Mesothelial cell of epicardium (in vitro differentiated cells): ENCODE results near the gene SHFL. TPM values are rescaled to one million over a fixed set of nuclear protein-coding genes. Genes with fewer than 3 reads are reported as not detected.
A peak's percentile ranks its signal among the peaks of the same experiment; 100 is the strongest.

Experiments used
- DNase-seq, 2 experiments: peaks; one replicate each; pipeline ENCODE4 v3.0.0; 2021; ENCODE audit warnings: low spot score in 2 of 2; ENCODE audit not compliant: unreplicated experiment in 2 of 2
- H3K27ac Mint-ChIP-seq: 2 replicates; pipeline ENCODE4 v1.8.0; 2021; ENCODE audit warnings: mixed read lengths
- H3K27me3 Mint-ChIP-seq: 2 replicates; pipeline ENCODE4 v1.8.0; 2021; ENCODE audit warnings: low read depth, mixed read lengths
- H3K36me3 Mint-ChIP-seq: 2 replicates; pipeline ENCODE4 v1.8.0; 2021; ENCODE audit warnings: mixed read lengths
- H3K4me1 Mint-ChIP-seq: 2 replicates; pipeline ENCODE4 v1.8.0; 2021; ENCODE audit warnings: mixed read lengths
- H3K4me3 Mint-ChIP-seq: 2 replicates; pipeline ENCODE4 v1.8.0; 2021; ENCODE audit warnings: mild to moderate bottlenecking, moderate library complexity, mixed read lengths
- H3K9me3 Mint-ChIP-seq: 2 replicates; pipeline ENCODE4 v1.8.0; 2021; ENCODE audit warnings: mixed read lengths
- CTCF ChIP-seq: fragments of 200-600 bp; sonication (generic); IDR thresholded peaks from one replicate; pipeline ENCODE4 v1.5.0; 2021; ENCODE audit warnings: antibody characterized with exemption; ENCODE audit not compliant: unreplicated experiment
- total RNA-seq: library from RNA; stranded (reverse); gene quantifications from 3 replicates; pipeline ENCODE4 v1.2.1, GENCODE V29; 2021

Gene SHFL
- 30.6 to 34.6 TPM (median 33.0 TPM) in 3 replicates for total RNA-seq

DNA sequence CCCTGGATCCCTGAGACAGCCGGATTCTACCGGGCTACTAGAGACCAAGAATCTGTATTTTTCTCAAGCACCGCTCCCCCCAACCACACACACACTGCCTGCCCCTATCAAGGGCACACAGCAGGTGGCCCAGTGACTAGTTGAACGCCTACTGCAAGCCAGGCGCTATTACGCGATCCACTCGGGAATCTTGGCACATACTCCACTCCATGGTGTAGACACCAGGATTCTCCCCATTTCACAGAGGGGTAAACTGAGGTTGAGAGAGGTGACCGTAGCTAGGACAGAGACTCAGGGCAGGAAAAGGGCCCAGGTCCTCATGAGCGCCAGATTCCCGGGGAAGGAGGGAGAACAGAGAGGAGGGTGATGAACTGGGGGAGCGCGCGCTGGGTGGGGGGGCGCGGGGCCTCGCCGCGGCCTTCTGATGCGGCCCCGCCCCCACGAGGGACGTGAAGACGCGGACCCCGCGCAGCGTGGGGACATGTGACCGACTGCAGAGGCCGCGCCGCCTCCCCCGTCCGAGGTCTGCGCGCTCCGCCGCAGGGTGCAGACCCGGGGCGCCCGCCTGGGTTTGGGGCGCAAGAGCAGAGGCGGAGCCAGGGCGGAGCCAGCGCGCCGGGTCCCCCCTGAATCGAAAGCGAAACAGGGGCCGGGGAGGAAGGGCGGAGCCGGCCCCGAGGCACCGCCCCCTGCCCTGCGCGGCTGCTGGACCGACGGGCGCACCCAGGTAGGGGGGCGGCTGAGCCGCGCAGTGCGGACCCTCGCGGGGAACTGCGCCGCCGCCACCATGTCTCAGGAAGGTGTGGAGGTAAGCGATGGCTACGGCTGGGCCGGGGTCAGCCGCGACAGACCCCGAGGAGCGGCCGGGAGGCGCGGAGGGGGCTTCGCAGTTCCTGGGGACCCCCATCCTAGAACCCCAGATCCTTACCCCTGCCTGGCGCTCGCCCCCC is at the start of gene SHFL:
SHFL (plus strand) TSS at position 677 of the 950 bp plus-strand sequence; CDS start at position 788, 111 bp downstream.
- Mint-ChIP-seq H3K27me3 (peaks cover 27% of the 10 kb centered on the region), H3K9me3 (no peaks in the 10 kb centered on the region), H3K4me1 (no peaks in the 10 kb centered on the region), H3K27ac (no peak within 1 kb of the TSS), H3K36me3 (peaks cover 9% of the 10 kb centered on the region), H3K4me3 (peak within 1 kb of the TSS; percentile 74)
- DNase-seq = peak; percentile 60 to 73
- TF ChIP-seq CTCF = no peak

DNA sequence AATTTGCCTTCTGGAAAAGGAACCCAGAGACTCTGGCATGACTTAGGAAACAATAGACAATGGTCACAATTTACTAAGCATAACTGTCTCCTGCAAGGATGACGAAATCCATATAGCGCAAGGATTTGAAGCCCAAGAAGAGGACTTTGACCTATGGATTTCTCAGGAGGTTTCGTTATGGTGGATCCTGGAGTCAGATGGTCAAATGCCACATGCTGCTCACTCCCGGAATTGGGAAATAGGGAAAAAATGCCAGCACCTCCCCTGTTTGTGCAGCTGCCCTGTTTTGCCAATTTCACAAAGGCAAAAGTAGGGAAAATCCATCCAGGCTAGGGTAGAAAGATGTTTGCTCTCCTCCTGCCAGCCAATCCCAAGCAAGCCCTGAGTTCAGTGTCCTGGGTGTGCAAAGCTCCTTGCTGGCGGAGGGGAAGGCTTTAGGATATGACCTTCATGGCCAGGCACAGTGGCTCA is 49.5 kb upstream of the SHFL start:
- Mint-ChIP-seq H3K27ac (no peak overlapping the region), H3K4me1 (no peaks in the 10 kb centered on the region), H3K9me3 (no peaks in the 10 kb centered on the region), H3K4me3 (no peak overlapping the region), H3K27me3 (peaks cover 71% of the 10 kb centered on the region), H3K36me3 (no peaks in the 10 kb centered on the region)
- no peak for DNase-seq
- no peak for TF ChIP-seq CTCF

DNA sequence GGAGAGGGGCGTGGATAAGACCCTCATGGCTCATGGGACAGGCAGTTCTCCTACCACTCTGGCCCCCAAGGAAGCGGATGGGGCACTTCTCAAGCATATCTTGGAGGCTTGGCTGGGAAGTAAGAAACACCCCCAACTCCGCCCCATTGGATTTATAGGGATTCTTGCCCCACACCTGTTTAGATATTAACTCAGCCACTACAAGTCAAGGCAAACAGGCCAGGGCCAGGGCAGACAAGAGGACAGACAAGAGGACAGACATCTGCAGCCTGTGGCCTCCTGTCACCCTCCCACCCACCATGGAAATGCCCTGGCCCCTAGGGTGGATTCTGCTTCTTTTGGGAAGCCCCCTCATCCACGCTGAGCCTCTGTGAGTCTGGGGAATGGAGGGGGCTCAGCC is 48.8 kb upstream of the SHFL start:
- H3K9me3 Mint-ChIP-seq = no peaks in the 10 kb centered on the region
- peaks cover 73% of the 10 kb centered on the region for H3K27me3 Mint-ChIP-seq
- no peak for TF ChIP-seq CTCF
- no peak for DNase-seq
- H3K27ac Mint-ChIP-seq = no peak overlapping the region
- no peak overlapping the region for H3K4me3 Mint-ChIP-seq
- no peaks in the 10 kb centered on the region for H3K36me3 Mint-ChIP-seq
- H3K4me1 Mint-ChIP-seq = no peaks in the 10 kb centered on the region

GRCh38 chr19:10037809-10038208 is 48.3 kb upstream of the SHFL start:
- Mint-ChIP-seq H3K27me3 (peaks cover 73% of the 10 kb centered on the region), H3K4me3 (no peak overlapping the region)

DNA sequence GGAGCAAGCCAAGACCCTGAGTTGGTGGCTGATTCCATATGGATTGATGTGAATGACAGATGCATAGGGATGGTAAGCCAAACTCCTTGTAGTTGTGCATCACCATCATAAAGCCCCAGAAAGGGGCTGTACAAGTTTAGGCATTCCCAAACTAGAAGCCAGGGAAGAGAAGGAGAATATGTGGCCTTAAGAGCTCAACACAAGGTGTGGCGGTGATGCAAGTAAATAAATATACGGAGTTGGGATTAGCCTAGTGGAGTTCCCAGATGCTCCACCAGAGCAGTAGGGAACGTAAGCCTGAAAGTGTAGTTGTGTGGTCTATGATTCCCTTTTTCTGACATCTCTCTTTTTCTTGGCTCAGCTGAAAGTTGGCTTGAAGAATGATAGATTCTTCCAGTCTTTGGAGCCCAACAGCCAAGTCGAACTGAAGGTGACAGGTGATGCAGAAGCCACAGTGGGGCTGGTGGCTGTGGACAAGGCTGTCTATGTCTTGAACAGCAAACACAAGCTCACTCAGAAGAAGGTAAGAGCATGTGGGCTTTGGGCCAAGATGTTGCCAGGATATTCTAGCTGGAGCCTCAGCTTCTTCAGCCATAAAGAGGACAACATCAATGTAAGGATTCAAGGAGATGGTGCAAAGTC is 42.7 kb upstream of the SHFL start:
- DNase-seq = no peak
- H3K27ac Mint-ChIP-seq = no peak overlapping the region
- no peak overlapping the region for H3K4me3 Mint-ChIP-seq
- H3K9me3 Mint-ChIP-seq = no peaks in the 10 kb centered on the region
- H3K36me3 Mint-ChIP-seq = no peaks in the 10 kb centered on the region
- TF ChIP-seq CTCF = no peak
- peaks cover 66% of the 10 kb centered on the region for H3K27me3 Mint-ChIP-seq
- H3K4me1 Mint-ChIP-seq = no peaks in the 10 kb centered on the region

More at GRCh38 chr19:10037809-10038208, 48.3 kb upstream of the SHFL start:
- Mint-ChIP-seq H3K27ac (no peak overlapping the region), H3K9me3 (no peaks in the 10 kb centered on the region), H3K4me1 (no peaks in the 10 kb centered on the region), H3K36me3 (no peaks in the 10 kb centered on the region)
- TF ChIP-seq CTCF = no peak
- DNase-seq = no peak
